Esophagus squamous epithelium (tissue), 5 donors: ENCODE results near the gene MGAT5. TPM values are rescaled to one million over a fixed set of nuclear protein-coding genes. Genes with fewer than 3 reads are reported as not detected.

ENCODE experiments used
- DNase-seq: peaks from one replicate; lab custom pipeline; 2025; lab: John Stamatoyannopoulos, UW
- H3K27ac ChIP-seq, 4 donors: fragments of 200-600 bp; sonication (generic); one replicate each; pipeline ENCODE4 v1.5.1; 2016 to 2019; ENCODE audit warnings: mild to moderate bottlenecking in 1 of 4
- H3K27me3 ChIP-seq, 4 donors: fragments of 200-600 bp; sonication (generic); 1 replicate in 3 of 4; 2 replicates in 1 of 4; pipeline versions ENCODE4 v1.5.1 to v1.6.0; 2017 to 2021; ENCODE audit warnings: antibody characterized with exemption in 1 of 4
- H3K36me3 ChIP-seq, 3 donors: fragments of 200-600 bp; sonication (generic); one replicate each; pipeline ENCODE4 v1.5.1; 2016 to 2019
- H3K4me1 ChIP-seq, 3 donors: fragments of 200-600 bp; sonication (generic); one replicate each; pipeline ENCODE4 v1.5.1; 2017 to 2019
- H3K4me3 ChIP-seq, 4 donors: fragments of 200-600 bp; sonication (generic); 1 replicate in 3 of 4; 2 replicates in 1 of 4; pipeline ENCODE4 v1.5.1; 2016 to 2019; ENCODE audit warnings: mild to moderate bottlenecking in 2 of 4, moderate library complexity in 1 of 4
- H3K9me3 ChIP-seq, 3 donors: fragments of 200-600 bp; sonication (generic); one replicate each; pipeline ENCODE4 v1.5.1; 2016 to 2019
- CTCF ChIP-seq, 6 experiments: fragments of 450-650 bp in 4 of 6; fragments of 200-600 bp in 2 of 6; sonication (generic) in 2 of 6; IDR thresholded peaks; one replicate each; pipeline ENCODE4 v1.5.1; 2016 to 2019; ENCODE audit warnings: antibody characterized with exemption in 6 of 6, mild to moderate bottlenecking in 4 of 6, moderate library complexity in 4 of 6
- POLR2A ChIP-seq, 4 donors: fragments of 450-650 bp; IDR thresholded peaks; one replicate each; pipeline ENCODE4 v1.6.1; 2017; ENCODE audit warnings: antibody characterized with exemption in 4 of 4, mild to moderate bottlenecking in 4 of 4, moderate library complexity in 3 of 4
- WGBS, 2 donors: methylation state at CpG; one replicate each; pipeline ENCODE4 v1.1.5; 2018; 5-methylcytosine and 5-hydroxymethylcytosine counted together
- intact Hi-C: fragments of 100-400 bp; cut with DNase I; formaldehyde crosslinking; loops from one replicate; pipeline ENCODE4 v1.15.0; 2022
- total RNA-seq, 4 donors: library from RNA; depleted of rRNA; stranded (reverse); fragments of >200 nt; gene quantifications; one replicate each; pipeline ENCODE4 v1.1.0, GENCODE V29; 2016
- donor health status: DM: yes; HTN: yes; CAD: no.

Gene MGAT5
- total RNA-seq, 4 donors from 2014 or later = 14.2 to 29.2 (median 24.6) TPM

DNA sequence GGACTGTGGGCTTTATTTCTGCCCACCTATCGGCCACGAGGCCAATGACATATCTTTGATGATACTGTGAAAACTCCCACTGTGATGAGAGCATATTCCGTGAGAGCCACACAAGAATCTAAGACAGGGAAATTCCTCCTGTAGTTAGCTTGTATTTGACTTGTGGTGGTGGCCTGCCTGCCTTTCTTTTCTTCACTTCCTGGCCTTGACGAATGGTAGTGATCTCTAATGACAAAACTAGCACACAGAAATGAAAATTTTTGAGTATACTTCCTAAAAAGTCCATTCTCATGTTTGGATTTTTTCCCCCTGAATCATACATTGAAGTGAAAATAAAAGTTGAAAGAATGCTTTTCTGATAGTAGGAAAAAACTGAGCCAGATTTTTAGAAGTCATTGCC, 94.4 kb downstream of the MGAT5 start:
- no peak for DNase-seq
- Histone ChIP-seq H3K4me1 (peaks cover 0 to 6% (median 0%) of the 10 kb centered on the region in 3 donors), H3K9me3 (no peaks in the 10 kb centered on the region), H3K36me3 (peaks cover 0 to 46% (median 0%) of the 10 kb centered on the region in 3 donors), H3K27ac (peak overlapping the region in 3 of 4 donors; percentile 12 to 48 (median 17)), H3K4me3 (no peak overlapping the region), H3K27me3 (no peaks in the 10 kb centered on the region)
- TF ChIP-seq POLR2A (IDR thresholded peaks at IDR 0.05) (no peak), CTCF (IDR thresholded peaks at IDR 0.05) (no peak)
- 75 to 76% methylated on average over 4 of the region's 4 CpGs for WGBS, 2 donors
- intact Hi-C loops = no loop called here

- no peaks in the 10 kb centered on the region for H3K9me3 ChIP-seq
- DNase-seq = no peak
- no peak for TF ChIP-seq CTCF (IDR thresholded peaks at IDR 0.05)
- no peak for TF ChIP-seq POLR2A (IDR thresholded peaks at IDR 0.05)
- H3K4me1 ChIP-seq = peaks cover 0 to 6% (median 0%) of the 10 kb centered on the region in 3 donors
- intact Hi-C loops = no loop called here
- H3K27ac ChIP-seq = peak overlapping the region in 1 of 4 donors; percentile 22
- H3K27me3 ChIP-seq = no peaks in the 10 kb centered on the region
- H3K4me3 ChIP-seq = no peak overlapping the region
- 56 to 80% methylated on average over 5 of the region's 5 CpGs for WGBS, 2 donors
- peaks cover 0 to 46% (median 0%) of the 10 kb centered on the region in 3 donors for H3K36me3 ChIP-seq
Observed at GRCh38 chr2:134348760-134349159, 94.9 kb downstream of the MGAT5 start.

- TF ChIP-seq POLR2A (IDR thresholded peaks at IDR 0.05) = no peak
- no peak for TF ChIP-seq CTCF (IDR thresholded peaks at IDR 0.05)
- H3K36me3 ChIP-seq = peaks cover 0 to 32% (median 0%) of the 10 kb centered on the region in 3 donors
- 60 to 65% methylated on average over 3 of the region's 3 CpGs for WGBS, 2 donors
- H3K4me1 ChIP-seq = peaks cover 0 to 6% (median 0%) of the 10 kb centered on the region in 3 donors
- H3K27ac ChIP-seq = no peak overlapping the region
- no peak overlapping the region for H3K4me3 ChIP-seq
- no peaks in the 10 kb centered on the region for H3K9me3 ChIP-seq
- no peaks in the 10 kb centered on the region for H3K27me3 ChIP-seq
- no peak for DNase-seq
- intact Hi-C loops = no loop called here
Observed at GRCh38 chr2:134351016-134351415, 97.1 kb downstream of the MGAT5 start.

DNA sequence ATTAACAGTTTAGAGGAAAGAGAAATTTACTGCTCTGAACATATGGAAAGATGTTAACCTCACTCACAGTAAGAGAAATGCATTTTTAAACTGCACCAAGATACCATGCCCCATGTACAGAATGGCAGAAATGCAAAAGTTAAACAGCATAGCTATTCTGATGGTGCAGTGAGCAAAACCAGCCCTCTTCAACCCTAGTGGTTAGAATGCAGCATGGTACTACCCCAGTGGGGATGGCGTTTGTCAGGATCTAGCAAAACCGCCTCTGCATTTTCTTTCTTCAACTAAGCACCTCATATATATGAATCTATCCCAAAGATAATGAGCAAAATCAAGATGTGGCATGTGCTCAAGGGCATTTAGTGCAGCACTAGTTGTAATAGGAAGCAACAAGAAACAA, 98.0 kb downstream of the MGAT5 start:
- H3K27ac ChIP-seq = no peak overlapping the region
- H3K4me3 ChIP-seq = no peak overlapping the region
- peaks cover 0 to 6% (median 0%) of the 10 kb centered on the region in 3 donors for H3K4me1 ChIP-seq
- H3K27me3 ChIP-seq = no peaks in the 10 kb centered on the region
- TF ChIP-seq CTCF (IDR thresholded peaks at IDR 0.05) = no peak
- no peak for TF ChIP-seq POLR2A (IDR thresholded peaks at IDR 0.05)
- H3K36me3 ChIP-seq = peaks cover 0 to 38% (median 0%) of the 10 kb centered on the region in 3 donors
- H3K9me3 ChIP-seq = no peaks in the 10 kb centered on the region
- DNase-seq = no peak
- WGBS, 2 donors = 88 to 93% methylated on average over 2 of the region's 2 CpGs
- intact Hi-C loops = no loop called here

DNA sequence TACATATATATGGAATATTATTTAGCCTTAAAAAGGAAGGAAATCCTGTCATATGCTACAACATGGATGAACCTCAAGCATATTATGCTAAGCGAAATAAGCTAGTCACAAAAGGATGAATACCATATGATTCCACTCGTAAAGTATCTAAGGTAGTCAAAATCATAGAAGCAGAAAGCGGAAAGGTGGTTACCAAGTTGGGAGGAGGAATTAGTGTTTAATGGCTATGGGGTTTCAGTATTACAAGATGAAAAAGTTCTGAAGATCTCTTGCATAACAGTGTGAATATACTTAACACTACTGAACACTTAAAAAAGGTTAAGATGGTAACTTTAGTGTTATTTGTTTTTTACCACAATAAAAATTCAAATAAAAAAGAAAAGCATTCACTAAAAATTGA, 99.0 kb downstream of the MGAT5 start:
- Histone ChIP-seq H3K4me1 (peaks cover 0 to 4% (median 0%) of the 10 kb centered on the region in 3 donors), H3K27me3 (no peaks in the 10 kb centered on the region), H3K36me3 (peaks cover 0 to 38% (median 0%) of the 10 kb centered on the region in 3 donors), H3K4me3 (no peak overlapping the region), H3K27ac (no peak overlapping the region), H3K9me3 (no peaks in the 10 kb centered on the region)
- TF ChIP-seq POLR2A (IDR thresholded peaks at IDR 0.05) = no peak
- TF ChIP-seq CTCF (IDR thresholded peaks at IDR 0.05) = no peak
- 72 to 94% methylated on average over 3 of the region's 3 CpGs for WGBS, 2 donors
- intact Hi-C loops = no loop called here
- DNase-seq = no peak
